Esophagus muscularis mucosa (tissue), 4 donors: Measurements from ENCODE around the gene FAM241A. TPM values are rescaled to one million over a fixed set of nuclear protein-coding genes. Genes with fewer than 3 reads are reported as not detected.

Source experiments
- DNase-seq: peaks from one replicate; pipeline ENCODE4 v3.0.0-alpha.2; 2017; ENCODE audit errors: extremely low spot score
- H3K27ac ChIP-seq, 4 donors: fragments of 200-600 bp; sonication (generic); replicated peaks in 1 of 4; 1 replicate in 3 of 4; 2 replicates in 1 of 4; pipeline ENCODE4 v1.5.1; 2016 to 2019; ENCODE audit warnings: mild to moderate bottlenecking in 1 of 4
- H3K27me3 ChIP-seq, 4 donors: fragments of 200-600 bp; sonication (generic); one replicate each; pipeline versions ENCODE4 v1.5.1 to v1.6.0; 2016 to 2019
- H3K36me3 ChIP-seq, 4 donors: fragments of 200-600 bp; sonication (generic); one replicate each; pipeline ENCODE4 v1.5.1; 2016 to 2019
- H3K4me1 ChIP-seq, 4 donors: fragments of 200-600 bp; sonication (generic); one replicate each; pipeline ENCODE4 v1.5.1; 2016 to 2019
- H3K4me3 ChIP-seq, 4 donors: fragments of 200-600 bp; sonication (generic); 1 replicate in 2 of 4; 2 replicates in 2 of 4; pipeline ENCODE4 v1.5.1; 2016 to 2019; ENCODE audit warnings: mild to moderate bottlenecking in 4 of 4, moderate library complexity in 1 of 4
- H3K9me3 ChIP-seq, 4 donors: fragments of 200-600 bp; sonication (generic); 1 replicate in 3 of 4; 2 replicates in 1 of 4; pipeline ENCODE4 v1.5.1; 2016 to 2019
- CTCF ChIP-seq, 3 experiments: fragments of 200-600 bp in 2 of 3; fragments of 450-650 bp in 1 of 3; sonication (generic) in 2 of 3; IDR thresholded peaks; one replicate each; pipeline ENCODE4 v1.5.1; 2017 to 2019; ENCODE audit warnings: antibody characterized with exemption in 3 of 3, mild to moderate bottlenecking in 2 of 3, moderate library complexity in 1 of 3
- EP300 ChIP-seq: sonication (generic); formaldehyde crosslinking; IDR thresholded peaks from one replicate; pipeline ENCODE4 v1.6.1; 2017; ENCODE audit warnings: antibody characterized with exemption
- POLR2A ChIP-seq: fragments of 450-650 bp; IDR thresholded peaks from one replicate; pipeline ENCODE4 v1.6.1; 2017; ENCODE audit warnings: antibody characterized with exemption, moderate library complexity, mild to moderate bottlenecking, low read depth
- POLR2AphosphoS5 ChIP-seq, 2 donors: sonication (generic); formaldehyde crosslinking; IDR thresholded peaks; one replicate each; pipeline ENCODE4 v1.6.1; 2017; ENCODE audit warnings: antibody characterized with exemption in 2 of 2
- WGBS: methylation state at CpG from one replicate; pipeline ENCODE4 v1.1.5; 2018; 5-methylcytosine and 5-hydroxymethylcytosine counted together
- intact Hi-C: fragments of 100-400 bp; cut with DNase I; formaldehyde crosslinking; loops from one replicate; pipeline ENCODE4 v1.15.1; 2023
- total RNA-seq, 4 donors: library from RNA; depleted of rRNA; stranded (reverse); fragments of >200 nt; gene quantifications; one replicate each; pipeline versions ENCODE4 v1.1.0 to v1.2.1, GENCODE V29; 2016

The FAM241A gene
- total RNA-seq, 4 donors from 2014 or later: 5.0 to 7.5 (median 5.2) TPM

DNA sequence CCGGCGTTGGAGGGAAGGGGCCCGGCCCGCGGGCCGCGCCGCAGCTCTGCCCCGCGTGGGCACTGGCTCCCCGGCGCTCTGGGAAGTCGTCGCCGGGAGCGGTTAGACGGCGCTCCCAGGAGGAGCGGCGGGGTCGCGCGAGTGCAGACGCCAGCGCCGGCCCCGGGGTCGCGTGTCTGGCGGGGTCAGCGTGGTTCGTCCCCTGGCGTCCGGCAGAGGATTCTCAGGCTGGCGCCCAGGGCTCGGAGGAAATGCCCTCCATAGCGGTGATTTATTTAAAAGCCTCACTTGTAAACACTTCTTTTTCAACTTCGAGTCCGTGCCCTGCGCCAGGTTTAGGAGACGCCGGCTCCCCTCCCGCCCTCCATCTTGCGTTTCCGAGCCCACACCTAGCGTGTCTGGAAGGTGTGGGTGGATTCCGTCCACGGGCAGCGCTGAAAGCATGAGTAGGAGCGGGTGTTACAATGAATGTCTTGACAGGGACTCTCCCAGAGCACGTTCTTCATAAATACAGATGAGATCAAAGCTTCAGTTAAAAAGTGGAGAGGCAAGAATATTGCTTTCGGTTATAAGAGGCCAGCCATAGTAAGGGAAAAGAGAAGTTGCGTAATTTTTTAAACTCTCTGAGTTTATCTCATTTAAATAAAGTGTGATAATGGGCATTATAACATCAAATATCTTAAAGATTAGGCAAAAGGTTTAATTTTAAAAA lies 692 bp downstream of the FAM241A start:
- no peak for DNase-seq
- intact Hi-C loops: loop anchor here (2.0 to 5.0 kb wide), 2 partner anchors 44 to 89 kb away; no protein-coding TSS in a partner anchor
- under 1% methylated on average over 20 of the region's 53 CpGs for WGBS
- Histone ChIP-seq H3K36me3 (no peaks in the 10 kb centered on the region), H3K27ac (peak overlapping the region; percentile 92 to 97 (median 94)), H3K4me3 (peak overlapping the region; percentile 72 to 92 (median 89)), H3K9me3 (no peaks in the 10 kb centered on the region), H3K4me1 (peaks cover 17 to 28% (median 20%) of the 10 kb centered on the region in 4 donors), H3K27me3 (no peaks in the 10 kb centered on the region)
- TF ChIP-seq EP300 (no peak), POLR2A (no peak), CTCF (IDR thresholded peaks at IDR 0.05) (peak in 2 of 3 experiments; percentile 25 to 42), POLR2AphosphoS5 (IDR thresholded peaks at IDR 0.05) (peak in 1 of 2 donors; percentile 28)

DNA sequence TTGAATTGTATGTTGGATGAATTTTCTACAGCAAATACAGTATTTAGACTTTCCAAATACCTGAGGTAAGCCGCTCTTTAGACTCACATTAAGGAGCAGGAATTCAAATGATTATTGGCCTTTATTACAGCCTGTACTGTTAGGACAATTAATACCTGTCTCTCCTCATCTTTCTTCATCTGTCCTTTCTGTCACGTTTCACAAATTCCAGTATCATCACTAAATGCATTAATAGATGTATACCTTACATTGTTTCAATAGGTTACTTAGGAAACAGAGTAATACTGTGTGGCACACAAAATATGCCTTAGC lies 1.2 kb downstream of the FAM241A start:
- Histone ChIP-seq H3K27ac (peak overlapping the region; percentile 92 to 97 (median 94)), H3K4me3 (peak overlapping the region; percentile 72 to 92 (median 89)), H3K36me3 (no peaks in the 10 kb centered on the region), H3K4me1 (peaks cover 17 to 32% (median 18%) of the 10 kb centered on the region in 4 donors), H3K9me3 (no peaks in the 10 kb centered on the region), H3K27me3 (no peaks in the 10 kb centered on the region)
- intact Hi-C loops: loop anchor here (5.0 kb wide), 1 partner anchor 44 kb away; no protein-coding TSS in a partner anchor
- no peak for DNase-seq
- TF ChIP-seq POLR2AphosphoS5 (IDR thresholded peaks at IDR 0.05) (no peak), CTCF (IDR thresholded peaks at IDR 0.05) (no peak), EP300 (no peak), POLR2A (no peak)
- 30% methylated on average over 2 of the region's 2 CpGs for WGBS

GRCh38 chr4:112147697-112148096 lies 2.4 kb downstream of the FAM241A start:
- intact Hi-C loops: loop anchor here (5.0 kb wide), 1 partner anchor 45 kb away; no protein-coding TSS in a partner anchor
- Histone ChIP-seq H3K27me3 (no peaks in the 10 kb centered on the region), H3K36me3 (no peaks in the 10 kb centered on the region), H3K27ac (peak overlapping the region in 1 of 4 donors; percentile 3), H3K9me3 (no peaks in the 10 kb centered on the region), H3K4me1 (peaks cover 14 to 32% (median 18%) of the 10 kb centered on the region in 4 donors), H3K4me3 (peak overlapping the region; percentile 72 to 92 (median 89))
- 58% methylated on average over 5 of the region's 5 CpGs for WGBS
- no peak for DNase-seq
- no peak for TF ChIP-seq POLR2A
- TF ChIP-seq POLR2AphosphoS5 (IDR thresholded peaks at IDR 0.05): no peak
- no peak for TF ChIP-seq EP300
- TF ChIP-seq CTCF (IDR thresholded peaks at IDR 0.05): no peak

- Histone ChIP-seq H3K36me3 (no peaks in the 10 kb centered on the region), H3K9me3 (no peaks in the 10 kb centered on the region), H3K4me1 (peaks cover 15 to 28% (median 22%) of the 10 kb centered on the region in 4 donors), H3K4me3 (no peak overlapping the region), H3K27ac (no peak overlapping the region), H3K27me3 (no peaks in the 10 kb centered on the region)
- intact Hi-C loops: no loop called here
- TF ChIP-seq CTCF (IDR thresholded peaks at IDR 0.05) (no peak), POLR2AphosphoS5 (IDR thresholded peaks at IDR 0.05) (no peak), POLR2A (no peak), EP300 (no peak)
- no peak for DNase-seq
- WGBS: 83% methylated on average over 5 of the region's 5 CpGs
Observed at GRCh38 chr4:112150920-112151319, 5.7 kb downstream of the FAM241A start.
